Measurements from ENCODE around the gene PRDM12. TPM values are rescaled to one million over a fixed set of nuclear protein-coding genes. Genes with fewer than 3 reads are reported as not detected.

PRDM12 gene
- total RNA-seq (not detected in 2 replicates), polyA plus RNA-seq (not detected in 2 replicates), polyA minus RNA-seq (not detected in 2 replicates)
- total RNA-seq (2013): not detected

DNA sequence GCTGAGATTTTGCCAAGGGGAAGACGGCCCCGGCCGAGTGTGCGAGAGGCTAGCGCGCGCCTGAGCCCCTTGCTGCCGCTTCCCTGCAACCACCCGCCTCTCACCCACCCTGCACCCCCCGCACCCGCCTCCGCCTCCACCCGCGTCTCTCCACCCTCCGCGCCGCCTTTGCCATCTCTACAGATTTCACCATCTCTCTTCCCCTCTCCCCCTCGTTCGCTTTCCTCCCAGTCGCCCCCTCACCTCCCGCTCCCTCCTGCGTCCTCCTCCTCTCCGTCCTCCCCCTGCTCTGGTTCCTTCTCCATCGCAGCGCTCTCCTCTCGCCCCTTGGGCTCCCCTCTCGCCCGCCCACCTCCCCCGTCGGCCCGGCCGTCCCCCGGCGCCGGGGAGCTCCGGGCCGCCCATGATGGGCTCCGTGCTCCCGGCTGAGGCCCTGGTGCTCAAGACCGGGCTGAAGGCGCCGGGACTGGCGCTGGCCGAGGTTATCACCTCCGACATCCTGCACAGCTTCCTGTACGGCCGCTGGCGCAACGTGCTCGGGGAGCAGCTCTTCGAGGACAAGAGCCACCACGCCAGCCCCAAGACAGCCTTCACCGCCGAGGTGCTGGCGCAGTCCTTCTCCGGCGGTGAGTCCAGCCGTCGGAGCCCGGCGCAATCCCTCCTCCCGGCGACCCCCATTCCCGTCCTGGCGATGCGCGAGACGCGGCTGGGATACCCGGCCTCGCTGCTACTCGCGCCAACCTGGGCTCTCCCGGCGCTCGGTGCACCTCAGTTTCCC is at the start of gene PRDM12:
Gene PRDM12 (plus strand): TSS at position 344 of the 778 bp plus-strand sequence. CDS start 60 bp downstream, at position 404.
- DNase-seq (peak; percentile 44), ATAC-seq (ENCODE audit: low read depth) (no peak)
- intact Hi-C loops (cut with micrococcal nuclease): no loop called here
- Histone ChIP-seq H3K4me3 (ENCODE audit: control extremely low read depth in 1 of 5, extremely low read depth in 1 of 5, insufficient read depth in 1 of 5, low read depth in 2 of 5, low read length in 4 of 5) (peak within 1 kb of the TSS in 1 of 5 experiments; percentile 8), H3K9ac (ENCODE audit: low read length) (peak within 1 kb of the TSS; percentile 26), H2AFZ (ENCODE audit: insufficient read depth, low read depth, low read length, poor library complexity, severe bottlenecking) (peak within 1 kb of the TSS; percentile 56), H3K4me2 (replicated peaks; ENCODE audit: low read depth, low read length, poor library complexity, severe bottlenecking) (peak within 1 kb of the TSS; percentile 74), H3K9me3 (ENCODE audit: control extremely low read depth in 1 of 3, control insufficient read depth in 2 of 3, insufficient read depth in 1 of 3, low read length in 2 of 3) (peaks cover 0 to 30% (median 0%) of the 10 kb centered on the region in 3 donors), H3K79me2 (ENCODE audit: control insufficient read depth, insufficient read depth, low read length) (no peaks in the 10 kb centered on the region), H3K36me3 (replicated peaks in 1 of 2; ENCODE audit: control extremely low read depth in 1 of 2, control insufficient read depth in 1 of 2, extremely low read depth in 1 of 2, insufficient read depth in 2 of 2, low read length in 1 of 2) (no peaks in the 10 kb centered on the region), H3K27ac (ENCODE audit: low read length in 2 of 2) (no peak within 1 kb of the TSS), H4K20me1 (ENCODE audit: control insufficient read depth, insufficient read depth, low read length, poor library complexity, severe bottlenecking) (no peaks in the 10 kb centered on the region), H3K4me1 (ENCODE audit: control insufficient read depth in 2 of 2, insufficient read depth in 2 of 2, low read length in 2 of 2) (peaks cover 62 to 67% of the 10 kb centered on the region in 2 donors), H3K27me3 (replicated peaks in 1 of 4; ENCODE audit: control extremely low read depth in 1 of 4, control insufficient read depth in 3 of 4, insufficient read depth in 4 of 4, low read length in 3 of 4) (peaks cover 0 to 87% (median 49%) of the 10 kb centered on the region in 4 experiments)
- H3K9me3 Mint-ChIP-seq (ENCODE audit: insufficient read depth): no peaks in the 10 kb centered on the region
- peaks cover 51% of the 10 kb centered on the region for H3K27me3 Mint-ChIP-seq
- POLR2A ChIA-PET: no interaction called here
- H3K27ac Mint-ChIP-seq: no peak within 1 kb of the TSS
- H3K4me3 Mint-ChIP-seq: peak within 1 kb of the TSS; percentile 75
- H3K4me1 Mint-ChIP-seq: peaks cover 27% of the 10 kb centered on the region
- WGBS (ENCODE audit: insufficient coverage): 10% methylated on average over 60 of the region's 76 CpGs
- CTCF ChIA-PET: interaction anchor here (1.0 kb wide), 1 partner anchor 18 kb away, joined by 3 read pairs; no protein-coding TSS in a partner anchor
- TF ChIP-seq EZH2 (IDR thresholded peaks at IDR 0.05; ENCODE audit: borderline replicate concordance, insufficient read depth, low read depth, low read length, poor library complexity, severe bottlenecking): peak; percentile 60
- TF ChIP-seq, protein P1, sequence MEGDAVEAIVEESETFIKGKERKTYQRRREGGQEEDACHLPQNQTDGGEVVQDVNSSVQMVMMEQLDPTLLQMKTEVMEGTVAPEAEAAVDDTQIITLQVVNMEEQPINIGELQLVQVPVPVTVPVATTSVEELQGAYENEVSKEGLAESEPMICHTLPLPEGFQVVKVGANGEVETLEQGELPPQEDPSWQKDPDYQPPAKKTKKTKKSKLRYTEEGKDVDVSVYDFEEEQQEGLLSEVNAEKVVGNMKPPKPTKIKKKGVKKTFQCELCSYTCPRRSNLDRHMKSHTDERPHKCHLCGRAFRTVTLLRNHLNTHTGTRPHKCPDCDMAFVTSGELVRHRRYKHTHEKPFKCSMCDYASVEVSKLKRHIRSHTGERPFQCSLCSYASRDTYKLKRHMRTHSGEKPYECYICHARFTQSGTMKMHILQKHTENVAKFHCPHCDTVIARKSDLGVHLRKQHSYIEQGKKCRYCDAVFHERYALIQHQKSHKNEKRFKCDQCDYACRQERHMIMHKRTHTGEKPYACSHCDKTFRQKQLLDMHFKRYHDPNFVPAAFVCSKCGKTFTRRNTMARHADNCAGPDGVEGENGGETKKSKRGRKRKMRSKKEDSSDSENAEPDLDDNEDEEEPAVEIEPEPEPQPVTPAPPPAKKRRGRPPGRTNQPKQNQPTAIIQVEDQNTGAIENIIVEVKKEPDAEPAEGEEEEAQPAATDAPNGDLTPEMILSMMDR (IDR thresholded peaks at IDR 0.05): no peak

DNA sequence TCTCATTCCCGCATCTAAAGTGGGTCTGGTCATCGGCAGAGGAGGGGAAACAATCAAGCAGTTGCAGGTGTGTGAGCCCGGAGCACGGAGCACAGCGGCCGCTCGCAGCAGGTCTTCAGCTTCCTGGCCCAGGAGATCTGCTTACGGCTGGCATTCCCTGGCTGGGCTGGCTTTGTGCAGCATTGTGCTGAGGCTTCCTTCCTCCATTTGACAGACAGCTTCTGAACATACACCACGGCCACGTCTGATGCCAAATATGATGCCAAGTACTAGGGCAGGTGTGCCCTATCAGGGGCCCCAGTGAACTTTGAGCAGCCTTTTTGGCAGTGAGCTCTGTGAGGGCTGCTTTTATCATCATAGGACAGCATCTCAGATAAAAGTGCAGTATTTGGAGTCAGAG is 47.9 kb upstream of the PRDM12 start:
- Histone ChIP-seq H3K79me2 (ENCODE audit: control insufficient read depth, insufficient read depth, low read length) (no peaks in the 10 kb centered on the region), H3K9ac (ENCODE audit: low read length) (no peak overlapping the region), H2AFZ (ENCODE audit: insufficient read depth, low read depth, low read length, poor library complexity, severe bottlenecking) (no peak overlapping the region), H4K20me1 (ENCODE audit: control insufficient read depth, insufficient read depth, low read length, poor library complexity, severe bottlenecking) (no peaks in the 10 kb centered on the region), H3K36me3 (replicated peaks in 1 of 2; ENCODE audit: control extremely low read depth in 1 of 2, control insufficient read depth in 1 of 2, extremely low read depth in 1 of 2, insufficient read depth in 2 of 2, low read length in 1 of 2) (peaks cover 5 to 95% of the 10 kb centered on the region in 2 experiments), H3K9me3 (ENCODE audit: control extremely low read depth in 1 of 3, control insufficient read depth in 2 of 3, insufficient read depth in 1 of 3, low read length in 2 of 3) (no peaks in the 10 kb centered on the region), H3K27me3 (replicated peaks in 1 of 4; ENCODE audit: control extremely low read depth in 1 of 4, control insufficient read depth in 3 of 4, insufficient read depth in 4 of 4, low read length in 3 of 4) (no peaks in the 10 kb centered on the region), H3K4me3 (ENCODE audit: control extremely low read depth in 1 of 5, extremely low read depth in 1 of 5, insufficient read depth in 1 of 5, low read depth in 2 of 5, low read length in 4 of 5) (no peak overlapping the region), H3K4me1 (ENCODE audit: control insufficient read depth in 2 of 2, insufficient read depth in 2 of 2, low read length in 2 of 2) (no peaks in the 10 kb centered on the region), H3K27ac (ENCODE audit: low read length in 2 of 2) (no peak overlapping the region), H3K4me2 (replicated peaks; ENCODE audit: low read depth, low read length, poor library complexity, severe bottlenecking) (no peak overlapping the region)
- WGBS (ENCODE audit: insufficient coverage): 97% methylated on average over 8 of the region's 10 CpGs
- no peaks in the 10 kb centered on the region for H3K27me3 Mint-ChIP-seq
- no peaks in the 10 kb centered on the region for H3K4me1 Mint-ChIP-seq
- DNase-seq (no peak), ATAC-seq (ENCODE audit: low read depth) (no peak)
- no peaks in the 10 kb centered on the region for H3K9me3 Mint-ChIP-seq (ENCODE audit: insufficient read depth)
- intact Hi-C loops (cut with micrococcal nuclease): no loop called here
- POLR2A ChIA-PET: no interaction called here
- no peak overlapping the region for H3K4me3 Mint-ChIP-seq
- no peak overlapping the region for H3K27ac Mint-ChIP-seq
- TF ChIP-seq, protein P1 (IDR thresholded peaks at IDR 0.05): no peak
- TF ChIP-seq EZH2 (IDR thresholded peaks at IDR 0.05; ENCODE audit: borderline replicate concordance, insufficient read depth, low read depth, low read length, poor library complexity, severe bottlenecking): no peak
- CTCF ChIA-PET: no interaction called here
